ENCODE results near the gene FGF1. TPM values are rescaled to one million over a fixed set of nuclear protein-coding genes. Genes with fewer than 3 reads are reported as not detected.

Gene FGF1
- total and polyA plus RNA-seq, 2 donors (not counting 3 experiments of a cell fraction or from before 2014, with no cell fraction given): not detected

GRCh38 chr5:142621227-142621626, 64.7 kb downstream of the FGF1 start:
- Histone ChIP-seq H3K4me3 (replicated peaks in 1 of 3; ENCODE audit: insufficient read depth in 1 of 3, low read depth in 1 of 3, low read length in 3 of 3) (no peak overlapping the region), H3K27me3 (ENCODE audit: control insufficient read depth in 2 of 2, insufficient read depth in 2 of 2, low read length in 2 of 2) (peaks cover 2 to 4% of the 10 kb centered on the region in 2 experiments), H3K79me2 (ENCODE audit: control insufficient read depth, insufficient read depth, low read length) (no peaks in the 10 kb centered on the region), H3K4me2 (ENCODE audit: insufficient read depth, low read length) (no peak overlapping the region), H3K9ac (replicated peaks; ENCODE audit: extremely low read depth, insufficient read depth, low read length) (no peak overlapping the region), H3K36me3 (ENCODE audit: control insufficient read depth in 2 of 2, extremely low read depth in 1 of 2, insufficient read depth in 2 of 2, low read length in 2 of 2) (no peaks in the 10 kb centered on the region), H3K9me3 (replicated peaks; ENCODE audit: control insufficient read depth, insufficient read depth, low read length) (no peaks in the 10 kb centered on the region), H3K4me1 (ENCODE audit: control insufficient read depth, extremely low read depth, insufficient read depth, low read length) (no peaks in the 10 kb centered on the region), H2AFZ (ENCODE audit: low read depth, low read length) (no peak overlapping the region), H4K20me1 (replicated peaks; ENCODE audit: control insufficient read depth, extremely low read depth, insufficient read depth, low read length) (no peaks in the 10 kb centered on the region), H3K9me1 (replicated peaks; ENCODE audit: control insufficient read depth, extremely low read depth, insufficient read depth, low read length) (no peaks in the 10 kb centered on the region), H3K27ac (ENCODE audit: insufficient read depth, low read depth, low read length) (no peak overlapping the region)
- ChIA-PET POLR2A (no interaction called here), CTCF (no interaction called here)
- intact Hi-C loops (cut with micrococcal nuclease) (no loop called here), dilution Hi-C loops (cut with MboI; ENCODE audit: extremely low pct_ligation_motif_present, low sequenced_read_pairs) (no loop called here)
- DNase-seq (ENCODE audit: low read depth, low spot score) (no peak), FAIRE-seq (no peak)
- BruUV-seq (replicated peaks): no TSS peak
- no peak for TF ChIP-seq FOS (IDR thresholded peaks at IDR 0.05; ENCODE audit: borderline replicate concordance, insufficient read depth, low read length)
- no peak for TF ChIP-seq MAX (IDR thresholded peaks at IDR 0.05; ENCODE audit: insufficient read depth, insufficient read length)
- TF ChIP-seq MYC (IDR thresholded peaks at IDR 0.05; ENCODE audit: low read depth, low read length): no peak
- no peak for TF ChIP-seq POLR2AphosphoS5 (IDR thresholded peaks at IDR 0.05; ENCODE audit: insufficient read depth, low read depth, low read length)
- no peak for TF ChIP-seq EZH2 (IDR thresholded peaks at IDR 0.05; ENCODE audit: borderline replicate concordance, low read depth, low read length, severe bottlenecking)
- TF ChIP-seq GATA2 (IDR thresholded peaks at IDR 0.05; ENCODE audit: insufficient read depth, insufficient read length, low read depth, low read length): no peak
- no peak for TF ChIP-seq POLR2A (IDR thresholded peaks at IDR 0.05; ENCODE audit: low read depth, low read length)
- no peak for TF ChIP-seq JUN (IDR thresholded peaks at IDR 0.05; ENCODE audit: borderline replicate concordance, insufficient read depth, insufficient read length, low read depth)
- no peak for TF ChIP-seq CTCF (IDR thresholded peaks at IDR 0.05; ENCODE audit: extremely low read depth in 1 of 2, insufficient read depth in 1 of 2, low read depth in 1 of 2, low read length in 2 of 2)

All from endothelial cell of umbilical vein (primary cell).